NCI-H82 treated with DMSO at 0.1 percent for 48 hours (cell line): ENCODE results near the gene CHD5.
"Not testable (repeated sequence)": the region's sequence is repeated elsewhere in the genome, so short reads cannot be mapped to it uniquely, and the experiment has no call there.

ENCODE experiments used
- DNase-seq: peaks from one replicate; lab custom pipeline; 2025; ENCODE audit not compliant: unreplicated experiment; lab: John Stamatoyannopoulos, UW

The CHD5 gene

GRCh38 chr1:6180268-6180706 lies at the start of gene CHD5:
CHD5 (minus strand) TSS chr1:6180321; CDS start chr1:6180023, 298 bp downstream.
- DNase-seq = no peak

DNA sequence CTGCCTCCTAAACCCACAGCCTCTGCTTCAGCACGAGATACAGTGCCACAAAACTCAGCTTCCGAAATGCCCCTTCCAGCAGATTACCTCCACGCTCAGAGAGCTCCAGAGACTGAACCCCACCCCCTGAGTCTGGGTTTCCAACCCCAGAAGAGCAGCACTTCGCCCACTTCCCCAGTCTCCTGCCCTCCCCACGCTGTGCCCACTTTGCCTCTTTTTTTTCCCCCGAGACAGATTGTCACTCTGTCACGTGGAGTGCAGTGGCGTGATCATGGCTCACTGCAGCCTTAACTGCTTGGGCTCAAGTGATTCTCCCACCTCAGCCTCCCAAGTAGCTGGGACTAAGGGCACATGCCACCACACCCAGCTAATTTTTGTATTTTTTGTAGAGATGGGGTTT lies 45.5 kb upstream of the CHD5 start:
- no peak for DNase-seq

GRCh38 chr1:6224718-6225117 lies 44.6 kb upstream of the CHD5 start:
- DNase-seq = no peak

DNA sequence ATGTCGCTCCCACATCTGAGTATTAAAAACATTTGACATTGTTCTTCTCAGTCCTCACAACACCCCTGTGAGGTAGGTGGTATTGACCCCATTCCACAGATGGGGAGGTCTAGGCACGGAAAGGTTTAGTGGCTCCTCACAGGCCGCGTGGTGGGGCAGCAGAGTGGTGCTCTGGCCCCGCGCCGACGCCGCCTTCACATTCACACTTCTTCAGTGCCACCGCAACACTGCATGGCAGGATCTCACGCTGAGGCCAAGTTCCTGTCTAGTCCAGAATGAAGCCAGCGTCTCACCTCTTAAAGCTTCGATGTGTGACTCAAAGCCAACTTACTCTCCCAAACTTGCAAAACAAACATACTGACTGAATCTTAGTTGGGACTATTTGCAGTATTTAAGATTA lies 43.5 kb upstream of the CHD5 start:
- DNase-seq = no peak

DNA sequence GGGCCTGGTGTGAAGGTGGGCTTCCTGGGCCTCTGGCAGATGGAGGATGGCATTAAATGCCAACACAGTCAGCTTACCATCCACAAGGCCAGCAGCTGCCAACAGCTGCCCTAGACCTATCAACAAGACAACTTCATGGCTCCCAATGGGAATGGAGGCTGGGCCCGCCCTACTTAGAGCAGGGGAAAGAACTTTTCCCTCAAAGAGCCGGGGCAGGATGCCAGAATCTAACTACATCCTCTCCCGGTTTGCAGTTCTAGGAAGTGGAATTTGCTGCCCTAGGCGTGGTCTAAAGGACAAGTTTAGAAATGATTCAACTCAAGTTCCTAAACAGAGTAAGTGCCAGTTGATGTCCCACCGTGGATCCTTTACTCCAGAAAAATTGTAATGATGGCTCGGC lies 42.5 kb upstream of the CHD5 start:
- DNase-seq = no peak

DNA sequence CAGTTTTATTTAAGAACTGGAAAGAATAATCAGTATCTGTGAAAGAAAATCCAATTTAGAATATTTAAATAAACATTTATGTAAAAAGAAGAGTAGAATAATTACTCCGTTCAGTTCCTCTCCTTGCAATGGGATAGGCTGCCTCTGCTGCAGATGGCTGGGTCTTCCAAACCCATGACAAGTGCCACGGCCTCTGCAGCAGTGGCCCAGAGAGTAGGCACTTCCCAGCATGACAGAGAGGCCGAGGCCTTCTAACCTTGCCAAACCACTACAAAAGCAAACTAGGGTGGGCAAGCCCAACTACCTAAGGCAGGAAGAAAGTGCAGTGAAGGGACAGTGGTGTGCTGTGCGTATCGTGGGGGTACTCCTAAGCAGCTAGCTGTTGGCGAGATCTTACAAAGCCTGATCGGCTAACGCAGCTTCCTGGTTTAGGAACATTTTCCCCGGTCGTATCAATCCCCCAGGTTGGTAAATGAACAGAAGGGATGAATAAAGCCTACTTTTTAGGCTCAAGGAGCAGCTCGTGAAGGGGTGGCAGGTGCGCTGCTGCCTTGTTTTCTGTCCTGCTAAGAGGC lies 41.2 kb upstream of the CHD5 start:
- no peak for DNase-seq

GRCh38 chr1:6220236-6220635 lies 40.1 kb upstream of the CHD5 start:
- DNase-seq = peak; percentile 24

- not testable (repeated sequence) for DNase-seq
Measured at GRCh38 chr1:6219641-6220040, 39.5 kb upstream of the CHD5 start.

DNA sequence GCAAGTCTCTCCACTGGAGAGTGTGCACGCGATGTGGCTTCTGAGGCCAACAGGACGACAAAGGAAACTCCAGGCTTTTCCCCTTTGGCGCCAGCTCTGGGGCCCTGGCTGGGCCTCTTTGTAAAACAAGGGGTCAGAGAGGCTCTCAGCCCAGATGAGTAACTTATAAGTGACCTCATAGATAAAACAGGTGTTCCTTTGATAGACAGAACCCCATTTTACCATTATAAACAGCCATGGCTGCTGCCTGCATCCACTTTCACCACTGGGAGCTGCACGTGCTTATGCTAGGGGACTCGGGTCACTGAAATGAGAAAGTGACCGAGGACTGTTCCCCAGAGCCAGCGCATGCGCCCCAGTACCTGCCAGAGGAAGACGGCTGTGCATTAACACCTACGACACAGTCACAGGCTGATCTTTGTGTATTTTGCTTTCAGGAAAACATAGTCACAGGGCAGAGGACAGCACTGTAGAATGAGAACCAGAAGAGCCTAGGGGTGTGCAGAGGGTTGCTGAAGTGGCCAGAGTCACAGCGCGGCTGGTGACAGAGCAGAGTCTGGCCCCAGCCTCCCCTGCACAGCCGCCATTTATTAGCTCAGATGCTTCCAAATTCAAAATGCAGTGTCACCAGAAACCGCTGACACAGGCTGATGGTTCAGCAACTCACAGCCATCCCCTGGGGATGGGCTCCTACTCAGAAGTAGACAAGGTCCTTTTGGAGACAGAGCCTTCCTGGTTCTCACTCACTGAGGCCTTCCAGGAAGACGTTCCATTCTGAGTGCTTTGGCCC lies 38.4 kb upstream of the CHD5 start:
- no peak for DNase-seq

GRCh38 chr1:6212193-6212959 lies 32.3 kb upstream of the CHD5 start:
- no peak for DNase-seq

- no peak for DNase-seq
Measured at GRCh38 chr1:6211731-6212130, 31.6 kb upstream of the CHD5 start.

- no peak for DNase-seq
Measured at GRCh38 chr1:6210591-6211355, 30.7 kb upstream of the CHD5 start.

GRCh38 chr1:6209661-6210580 lies 29.8 kb upstream of the CHD5 start:
- no peak for DNase-seq

GRCh38 chr1:6208723-6209660 lies 28.9 kb upstream of the CHD5 start:
- DNase-seq = peak; percentile 63

- peak; percentile 32 for DNase-seq
Measured at GRCh38 chr1:6207921-6208320, 27.8 kb upstream of the CHD5 start.

- DNase-seq = no peak
Measured at GRCh38 chr1:6207075-6207885, 27.2 kb upstream of the CHD5 start.

DNA sequence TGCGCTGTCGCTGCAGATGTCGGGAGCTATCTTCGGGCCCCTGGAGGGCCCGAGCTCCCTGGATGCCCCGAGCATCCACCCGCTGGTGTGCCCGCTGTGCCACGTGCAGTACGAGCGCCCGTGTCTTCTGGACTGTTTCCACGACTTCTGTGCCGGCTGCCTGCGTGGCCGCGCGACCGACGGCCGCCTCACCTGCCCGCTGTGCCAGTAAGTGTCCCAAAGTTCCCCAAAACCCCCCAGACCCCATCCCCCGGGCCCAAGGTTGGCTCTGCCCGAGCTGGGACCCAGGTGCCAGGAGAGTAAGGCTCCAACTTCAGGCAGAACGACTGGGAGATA lies 26.4 kb upstream of the CHD5 start:
- DNase-seq = no peak

- peak; percentile 5 for DNase-seq
Measured at GRCh38 chr1:6205849-6206519, 25.9 kb upstream of the CHD5 start, which contains the start of gene RNF207. RNF207 (plus strand) TSS chr1:6206119; CDS start chr1:6206536, 417 bp downstream.
